Transverse colon (tissue), 4 donors: ENCODE results near the gene USPL1.

Experiments used
- CTCF ChIP-seq, 5 experiments: fragments of 200-600 bp in 3 of 5; fragments of 450-650 bp in 2 of 5; sonication (generic) in 3 of 5; IDR thresholded peaks; 1 replicate in 2 of 5; 2 replicates in 3 of 5; pipeline ENCODE4 v1.5.1; 2016 to 2017; ENCODE audit warnings: antibody characterized with exemption in 5 of 5, inconsistent platforms in 3 of 5, mild to moderate bottlenecking in 2 of 5, moderate library complexity in 1 of 5
- EP300 ChIP-seq: sonication (generic); formaldehyde crosslinking; IDR thresholded peaks from one replicate; pipeline ENCODE4 v1.6.1; 2017; ENCODE audit warnings: antibody characterized with exemption, low read depth
- POLR2A ChIP-seq: fragments of 450-650 bp; IDR thresholded peaks from one replicate; pipeline ENCODE4 v1.6.1; 2016; ENCODE audit warnings: antibody characterized with exemption, mild to moderate bottlenecking, moderate library complexity
- POLR2AphosphoS5 ChIP-seq, 3 donors: sonication (generic); formaldehyde crosslinking; IDR thresholded peaks; one replicate each; pipeline ENCODE4 v1.6.1; 2016; ENCODE audit warnings: antibody characterized with exemption in 3 of 3

- no peak for TF ChIP-seq POLR2A
- no peak for TF ChIP-seq CTCF (IDR thresholded peaks at IDR 0.05)
- TF ChIP-seq EP300 = no peak
- no peak for TF ChIP-seq POLR2AphosphoS5 (IDR thresholded peaks at IDR 0.05)
These were observed 22.0 kb downstream of the USPL1 start for GRCh38 chr13:30639671-30640070.
